HepG2 (cell line): ENCODE results near the gene ACSL6. TPM values are rescaled to one million over a fixed set of nuclear protein-coding genes. Genes with fewer than 3 reads are reported as not detected.

ENCODE experiments used
- ARHGAP35 ChIP-seq: sonication (generic); formaldehyde crosslinking; IDR thresholded peaks from 2 replicates; pipeline ENCODE4 v1.9.0; 2022; ENCODE audit warnings: mild to moderate bottlenecking, inconsistent platforms, moderate library complexity, missing genetic modification reagents, borderline replicate concordance
- ARID3A ChIP-seq: IDR thresholded peaks from 2 replicates; pipeline ENCODE4 v1.6.1; 2012; ENCODE audit warnings: low read depth, low read length, improper control_type of control experiment
- EHMT2 ChIP-seq: fragments of 200-600 bp; sonication (generic); IDR thresholded peaks from 2 replicates; pipeline ENCODE4 v1.7.0; 2017; ENCODE audit warnings: antibody characterized with exemption, low read depth, low read length, borderline replicate concordance
- FOXA1 ChIP-seq, 2 experiments: fragments of 450-650 bp in 1 of 2; sonication (generic) in 1 of 2; formaldehyde crosslinking in 1 of 2; IDR thresholded peaks; 2 replicates each; pipeline versions ENCODE4 v1.4.0 to v1.6.1; 2016 to 2020; ENCODE audit warnings: missing genetic modification reagents in 1 of 2
- GLI4 ChIP-seq: sonication (generic); formaldehyde crosslinking; IDR thresholded peaks from 2 replicates; pipeline ENCODE4 v1.5.1; 2020; ENCODE audit warnings: missing genetic modification reagents, mild to moderate bottlenecking, moderate library complexity, borderline replicate concordance
- HOXA3 ChIP-seq: sonication (generic); formaldehyde crosslinking; IDR thresholded peaks from 2 replicates; pipeline ENCODE4 v1.5.0; 2020; ENCODE audit warnings: missing genetic modification reagents
- JUND ChIP-seq: sonication (generic); formaldehyde crosslinking; IDR thresholded peaks from 2 replicates; pipeline ENCODE4 v1.8.0; 2022; ENCODE audit warnings: mild to moderate bottlenecking, missing genetic modification reagents
- KMT2B ChIP-seq: IDR thresholded peaks from 2 replicates; pipeline ENCODE4 v1.6.1; 2016; ENCODE audit warnings: missing genetic modification reagents, missing compliant biosample characterization
- SALL1 ChIP-seq: sonication (generic); formaldehyde crosslinking; IDR thresholded peaks from 2 replicates; pipeline ENCODE4 v1.8.0; 2022; ENCODE audit warnings: mild to moderate bottlenecking, missing genetic modification reagents
- SNAPC4 ChIP-seq: sonication (generic); formaldehyde crosslinking; IDR thresholded peaks from 2 replicates; pipeline ENCODE4 v1.4.0; 2020; ENCODE audit warnings: mild to moderate bottlenecking, missing genetic modification reagents
- ZBTB33 ChIP-seq: sonication (generic); formaldehyde crosslinking; IDR thresholded peaks from 2 replicates; pipeline ENCODE4 v1.4.0; 2020; ENCODE audit warnings: missing genetic modification reagents
- ZFYVE20 ChIP-seq: sonication (generic); formaldehyde crosslinking; IDR thresholded peaks from 2 replicates; pipeline ENCODE4 v1.8.0; 2023; ENCODE audit warnings: low read depth, mild to moderate bottlenecking, moderate library complexity, missing genetic modification reagents, borderline replicate concordance
- ZKSCAN1 ChIP-seq: fragments of 150-350 bp; IDR thresholded peaks from 2 replicates; pipeline ENCODE4 v1.6.1; 2014; ENCODE audit warnings: low read length
- ZNF224 ChIP-seq: sonication (generic); formaldehyde crosslinking; IDR thresholded peaks from 2 replicates; pipeline ENCODE4 v1.5.0; 2020; ENCODE audit warnings: mild to moderate bottlenecking, missing genetic modification reagents
- ZNF225 ChIP-seq: sonication (generic); formaldehyde crosslinking; IDR thresholded peaks from 2 replicates; pipeline ENCODE4 v1.4.0; 2020; ENCODE audit warnings: mild to moderate bottlenecking, missing genetic modification reagents
- ZNF891 ChIP-seq: sonication (generic); formaldehyde crosslinking; IDR thresholded peaks from 2 replicates; pipeline ENCODE4 v1.5.0; 2020; ENCODE audit warnings: mild to moderate bottlenecking, missing genetic modification reagents
- polyA plus RNA-seq, 8 experiments: library from polyadenylated mRNA; depleted of rRNA in 3 of 8; stranded (reverse) in 7 of 8; unstranded in 1 of 8; fragments of >200 nt; fragmentation: Illumina TruSeq in 4 of 8; extraction: Trizol in 4 of 8; gene quantifications; 2 replicates each; pipeline versions ENCODE4 v1.2.1 to v1.2.3, GENCODE V29; 2011 to 2016; ENCODE audit warnings: low read depth in 4 of 8, missing spikeins in 1 of 8, mixed read lengths in 1 of 8; ENCODE audit not compliant: insufficient read depth in 1 of 8
- total RNA-seq, 5 experiments: library from RNA; depleted of rRNA; stranded (reverse); fragments of >200 nt; fragmentation: Illumina TruSeq; extraction: Trizol; gene quantifications; 2 replicates each; pipeline ENCODE4 v1.2.3, GENCODE V29; 2016; ENCODE audit warnings: low read depth in 1 of 5
- TF ChIP-seq, protein P1 (sequence below): sonication (generic); formaldehyde crosslinking; IDR thresholded peaks from 2 replicates; pipeline ENCODE4 v1.4.0; 2020; ENCODE audit warnings: mild to moderate bottlenecking, missing genetic modification reagents

ACSL6 gene
- total and polyA plus RNA-seq, 2 of the 13 experiments (the other 11 are each of a cell fraction or from before 2014, with no cell fraction given), result 3.7 to 3.8 TPM

DNA sequence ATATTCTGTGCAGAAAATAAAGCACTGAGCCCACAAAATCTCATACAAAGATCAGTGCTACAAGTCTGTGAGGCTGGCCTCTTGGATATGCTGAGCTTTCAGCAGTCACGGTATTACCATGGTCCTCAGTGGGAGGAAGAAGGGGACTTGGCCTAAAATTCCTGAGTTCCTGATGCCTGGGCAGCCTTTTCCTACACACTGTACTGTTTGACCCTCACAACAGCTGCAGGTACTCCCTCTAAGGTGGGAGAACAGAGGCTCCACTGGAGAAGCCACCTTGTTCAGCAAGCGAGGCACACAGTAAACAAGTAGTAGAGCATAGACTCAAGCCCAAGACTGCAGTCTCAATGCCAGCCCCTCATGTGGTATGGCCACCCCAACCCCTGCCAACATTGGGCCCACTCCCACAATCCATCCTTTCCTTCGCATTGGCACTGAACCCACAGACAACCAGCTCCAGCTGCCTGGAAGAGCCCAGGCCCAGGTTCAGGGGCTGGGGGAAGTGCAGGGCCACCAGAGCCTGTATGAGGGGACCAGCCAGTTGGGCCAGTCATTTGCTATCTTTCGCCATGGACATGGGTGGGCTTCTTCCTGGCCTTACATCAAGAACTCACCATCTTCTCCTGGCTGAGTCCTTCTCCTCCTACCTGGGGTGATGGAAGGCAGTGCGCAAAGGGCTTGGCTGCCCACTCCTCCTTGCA lies 14.3 kb downstream of the ACSL6 start (continued):
- TF ChIP-seq, protein P1, sequence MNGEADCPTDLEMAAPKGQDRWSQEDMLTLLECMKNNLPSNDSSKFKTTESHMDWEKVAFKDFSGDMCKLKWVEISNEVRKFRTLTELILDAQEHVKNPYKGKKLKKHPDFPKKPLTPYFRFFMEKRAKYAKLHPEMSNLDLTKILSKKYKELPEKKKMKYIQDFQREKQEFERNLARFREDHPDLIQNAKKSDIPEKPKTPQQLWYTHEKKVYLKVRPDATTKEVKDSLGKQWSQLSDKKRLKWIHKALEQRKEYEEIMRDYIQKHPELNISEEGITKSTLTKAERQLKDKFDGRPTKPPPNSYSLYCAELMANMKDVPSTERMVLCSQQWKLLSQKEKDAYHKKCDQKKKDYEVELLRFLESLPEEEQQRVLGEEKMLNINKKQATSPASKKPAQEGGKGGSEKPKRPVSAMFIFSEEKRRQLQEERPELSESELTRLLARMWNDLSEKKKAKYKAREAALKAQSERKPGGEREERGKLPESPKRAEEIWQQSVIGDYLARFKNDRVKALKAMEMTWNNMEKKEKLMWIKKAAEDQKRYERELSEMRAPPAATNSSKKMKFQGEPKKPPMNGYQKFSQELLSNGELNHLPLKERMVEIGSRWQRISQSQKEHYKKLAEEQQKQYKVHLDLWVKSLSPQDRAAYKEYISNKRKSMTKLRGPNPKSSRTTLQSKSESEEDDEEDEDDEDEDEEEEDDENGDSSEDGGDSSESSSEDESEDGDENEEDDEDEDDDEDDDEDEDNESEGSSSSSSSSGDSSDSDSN (CRISPR knock-in tag), result no peak
- TF ChIP-seq GLI4 (CRISPR knock-in tag), result 0 out of 2 replicates have a peak, but pooled peaks have one; percentile 56
- no peak for TF ChIP-seq ZNF891 (CRISPR knock-in tag)
- TF ChIP-seq JUND, result no peak
- TF ChIP-seq ARID3A, result no peak
- no peak for TF ChIP-seq ARHGAP35
- TF ChIP-seq EHMT2, result no peak
- TF ChIP-seq KMT2B (CRISPR knock-in tag), result 0 out of 2 replicates have a peak, but pooled peaks have one; percentile 21
- no peak for TF ChIP-seq FOXA1 (IDR thresholded peaks at IDR 0.05)
- TF ChIP-seq FOXA1 (CRISPR knock-in tag; IDR thresholded peaks at IDR 0.05), result no peak
- no peak for TF ChIP-seq ZKSCAN1
- peak; percentile 7; the same call in 1 of the 2 replicates for TF ChIP-seq SALL1 (CRISPR knock-in tag)
- TF ChIP-seq ZNF224 (CRISPR knock-in tag), result 0 out of 2 replicates have a peak, but pooled peaks have one; percentile 40
- TF ChIP-seq ZBTB33 (CRISPR knock-in tag), result no peak
- TF ChIP-seq ZFYVE20 (CRISPR knock-in tag), result no peak
- no peak for TF ChIP-seq HOXA3
- TF ChIP-seq SNAPC4 (CRISPR knock-in tag), result no peak
- TF ChIP-seq ZNF225 (CRISPR knock-in tag), result no peak
